Measurements from ENCODE around the gene PDCD1. TPM values are rescaled to one million over a fixed set of nuclear protein-coding genes. Genes with fewer than 3 reads are reported as not detected.

PDCD1 gene
- total RNA-seq, 1 experiment from 2014 or later = not detected

GRCh38 chr2:241885291-241885945 lies 26.7 kb upstream of the PDCD1 start:
- H3K27ac ChIP-seq (ENCODE audit: low read length) = no peak overlapping the region
- H3K9me2 ChIP-seq (replicated peaks; ENCODE audit: insufficient read depth, low read length) = no peaks in the 10 kb centered on the region
- no peak overlapping the region for H3K9ac ChIP-seq (ENCODE audit: low read length)
- H3K4me2 ChIP-seq (ENCODE audit: low read depth, low read length, poor library complexity, severe bottlenecking) = no peak overlapping the region
- no peak overlapping the region for H3K4me3 ChIP-seq (ENCODE audit: low read length)
- H4K20me1 ChIP-seq (ENCODE audit: insufficient read depth, low read depth, low read length) = no peaks in the 10 kb centered on the region
- no peaks in the 10 kb centered on the region for H3K9me3 ChIP-seq (ENCODE audit: low read length)
- peaks cover 23% of the 10 kb centered on the region for H3K4me1 ChIP-seq (ENCODE audit: low read length)
- no peaks in the 10 kb centered on the region; the same call in 1 of the 2 replicates for H3K36me3 ChIP-seq (ENCODE audit: insufficient read depth, low read length)
- no peak for DNase-seq
- no peaks in the 10 kb centered on the region for H3K27me3 ChIP-seq (ENCODE audit: low read length)
- no peak overlapping the region for H2AFZ ChIP-seq (ENCODE audit: low read length)
- no peaks in the 10 kb centered on the region for H3K79me2 ChIP-seq (ENCODE audit: low read length)

GRCh38 chr2:241884951-241885290 lies 26.2 kb upstream of the PDCD1 start:
- H3K27ac ChIP-seq (ENCODE audit: low read length) = no peak overlapping the region
- H3K9me2 ChIP-seq (replicated peaks; ENCODE audit: insufficient read depth, low read length) = no peaks in the 10 kb centered on the region
- DNase-seq = no peak
- no peaks in the 10 kb centered on the region for H4K20me1 ChIP-seq (ENCODE audit: insufficient read depth, low read depth, low read length)
- no peak overlapping the region for H3K9ac ChIP-seq (ENCODE audit: low read length)
- no peak overlapping the region for H3K4me3 ChIP-seq (ENCODE audit: low read length)
- no peaks in the 10 kb centered on the region for H3K9me3 ChIP-seq (ENCODE audit: low read length)
- H3K4me2 ChIP-seq (ENCODE audit: low read depth, low read length, poor library complexity, severe bottlenecking) = no peak overlapping the region
- no peaks in the 10 kb centered on the region; the same call in 1 of the 2 replicates for H3K36me3 ChIP-seq (ENCODE audit: insufficient read depth, low read length)
- no peak overlapping the region for H2AFZ ChIP-seq (ENCODE audit: low read length)
- no peaks in the 10 kb centered on the region for H3K27me3 ChIP-seq (ENCODE audit: low read length)
- no peaks in the 10 kb centered on the region for H3K79me2 ChIP-seq (ENCODE audit: low read length)
- H3K4me1 ChIP-seq (ENCODE audit: low read length) = peaks cover 28% of the 10 kb centered on the region

- Histone ChIP-seq H3K9me2 (replicated peaks; ENCODE audit: insufficient read depth, low read length) (no peaks in the 10 kb centered on the region), H3K36me3 (ENCODE audit: insufficient read depth, low read length) (no peaks in the 10 kb centered on the region; the same call in 1 of the 2 replicates), H3K4me1 (ENCODE audit: low read length) (peaks cover 28% of the 10 kb centered on the region), H4K20me1 (ENCODE audit: insufficient read depth, low read depth, low read length) (no peaks in the 10 kb centered on the region), H2AFZ (ENCODE audit: low read length) (peak overlapping the region; percentile 83; the same call in 1 of the 2 replicates), H3K9ac (ENCODE audit: low read length) (peak overlapping the region; percentile 83), H3K4me2 (ENCODE audit: low read depth, low read length, poor library complexity, severe bottlenecking) (peak overlapping the region; percentile 72), H3K27me3 (ENCODE audit: low read length) (no peaks in the 10 kb centered on the region), H3K27ac (ENCODE audit: low read length) (peak overlapping the region; percentile 71), H3K9me3 (ENCODE audit: low read length) (no peaks in the 10 kb centered on the region), H3K4me3 (ENCODE audit: low read length) (peak overlapping the region; percentile 87), H3K79me2 (ENCODE audit: low read length) (no peaks in the 10 kb centered on the region)
- peak; percentile 86 for DNase-seq
Observed at GRCh38 chr2:241882091-241882625, 23.5 kb upstream of the PDCD1 start.

DNA sequence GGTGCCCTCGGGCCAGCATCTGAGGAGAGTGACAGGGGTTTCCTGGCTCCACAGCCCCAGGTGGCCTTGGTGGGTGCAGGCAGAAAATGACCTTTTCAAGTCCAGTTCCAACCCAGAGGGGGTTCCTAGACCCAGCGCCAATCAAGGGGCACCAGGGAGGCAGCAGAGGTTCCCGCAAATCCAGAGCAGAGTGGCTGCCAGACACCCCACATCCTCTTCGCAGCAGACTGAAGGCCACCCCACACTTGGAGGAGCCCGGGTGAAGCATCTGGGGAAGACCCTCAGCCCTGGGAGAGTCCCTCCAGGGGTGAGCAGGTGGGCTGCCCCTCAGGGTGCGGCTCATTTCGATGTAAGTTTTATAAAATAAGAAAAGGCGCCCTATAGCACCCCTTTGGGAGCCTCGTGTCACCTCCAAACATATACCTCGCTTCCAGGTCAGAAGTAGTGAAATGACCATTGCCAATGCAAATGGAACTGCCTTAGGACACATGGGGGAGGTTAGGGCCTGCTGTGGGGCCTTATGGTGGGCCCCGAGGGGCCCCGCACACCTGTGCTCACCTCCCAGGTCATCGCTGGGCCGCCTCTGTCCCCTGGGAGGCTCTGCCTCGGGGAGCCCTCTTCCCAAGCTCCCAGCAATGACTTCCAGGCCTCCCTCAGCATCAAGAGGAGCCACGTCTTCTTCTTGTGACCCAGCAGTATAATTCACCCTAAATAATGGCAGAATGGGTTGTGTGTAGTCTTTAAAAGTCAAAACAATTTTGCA lies 21.8 kb upstream of the PDCD1 start:
- peaks cover 28% of the 10 kb centered on the region for H3K4me1 ChIP-seq (ENCODE audit: low read length)
- H3K27me3 ChIP-seq (ENCODE audit: low read length) = no peaks in the 10 kb centered on the region
- H3K79me2 ChIP-seq (ENCODE audit: low read length) = no peaks in the 10 kb centered on the region
- peak overlapping the region; percentile 77 for H3K9ac ChIP-seq (ENCODE audit: low read length)
- H3K9me3 ChIP-seq (ENCODE audit: low read length) = no peaks in the 10 kb centered on the region
- no peaks in the 10 kb centered on the region; the same call in 1 of the 2 replicates for H3K36me3 ChIP-seq (ENCODE audit: insufficient read depth, low read length)
- H3K4me2 ChIP-seq (ENCODE audit: low read depth, low read length, poor library complexity, severe bottlenecking) = peak overlapping the region; percentile 69
- peak overlapping the region; percentile 75 for H3K4me3 ChIP-seq (ENCODE audit: low read length)
- peak overlapping the region; percentile 62 for H3K27ac ChIP-seq (ENCODE audit: low read length)
- no peaks in the 10 kb centered on the region for H4K20me1 ChIP-seq (ENCODE audit: insufficient read depth, low read depth, low read length)
- peak overlapping the region; percentile 81 for H2AFZ ChIP-seq (ENCODE audit: low read length)
- H3K9me2 ChIP-seq (replicated peaks; ENCODE audit: insufficient read depth, low read length) = no peaks in the 10 kb centered on the region
- no peak for DNase-seq

DNA sequence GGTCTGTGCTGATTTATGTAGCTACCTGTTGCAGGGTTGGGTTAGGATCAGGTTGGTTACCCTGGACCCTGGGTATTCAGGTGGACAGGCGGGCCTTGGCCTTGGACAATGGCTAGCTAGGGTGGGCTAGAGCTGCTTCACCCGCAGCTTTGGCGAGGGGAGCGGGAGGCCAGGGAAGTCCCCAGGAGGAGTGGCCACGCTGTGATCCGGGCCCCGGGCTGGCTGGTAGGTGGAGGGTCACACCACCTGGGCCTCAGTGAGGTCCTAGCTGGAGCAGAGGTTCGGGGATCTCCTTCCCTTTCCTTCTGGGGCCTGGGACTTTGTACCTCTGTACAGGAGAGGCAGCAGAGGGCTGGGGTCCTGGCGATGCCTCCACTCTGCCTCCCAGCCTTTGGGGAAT lies 20.6 kb upstream of the PDCD1 start:
- Histone ChIP-seq H3K4me1 (ENCODE audit: low read length) (peaks cover 28% of the 10 kb centered on the region), H3K27ac (ENCODE audit: low read length) (no peak overlapping the region), H3K27me3 (ENCODE audit: low read length) (no peaks in the 10 kb centered on the region), H4K20me1 (ENCODE audit: insufficient read depth, low read depth, low read length) (no peaks in the 10 kb centered on the region), H3K9ac (ENCODE audit: low read length) (no peak overlapping the region), H3K9me2 (replicated peaks; ENCODE audit: insufficient read depth, low read length) (no peaks in the 10 kb centered on the region), H3K79me2 (ENCODE audit: low read length) (no peaks in the 10 kb centered on the region), H3K4me3 (ENCODE audit: low read length) (no peak overlapping the region), H3K9me3 (ENCODE audit: low read length) (no peaks in the 10 kb centered on the region), H3K36me3 (ENCODE audit: insufficient read depth, low read length) (no peaks in the 10 kb centered on the region; the same call in 1 of the 2 replicates), H2AFZ (ENCODE audit: low read length) (no peak overlapping the region), H3K4me2 (ENCODE audit: low read depth, low read length, poor library complexity, severe bottlenecking) (no peak overlapping the region)
- no peak for DNase-seq

- H3K27me3 ChIP-seq (ENCODE audit: low read length) = no peaks in the 10 kb centered on the region
- no peak overlapping the region for H3K4me3 ChIP-seq (ENCODE audit: low read length)
- no peaks in the 10 kb centered on the region for H3K9me2 ChIP-seq (replicated peaks; ENCODE audit: insufficient read depth, low read length)
- H3K4me2 ChIP-seq (ENCODE audit: low read depth, low read length, poor library complexity, severe bottlenecking) = no peak overlapping the region
- no peak overlapping the region for H3K9ac ChIP-seq (ENCODE audit: low read length)
- no peak overlapping the region for H2AFZ ChIP-seq (ENCODE audit: low read length)
- peak; percentile 94 for DNase-seq
- H3K79me2 ChIP-seq (ENCODE audit: low read length) = no peaks in the 10 kb centered on the region
- H3K36me3 ChIP-seq (ENCODE audit: insufficient read depth, low read length) = no peaks in the 10 kb centered on the region
- H3K9me3 ChIP-seq (ENCODE audit: low read length) = no peaks in the 10 kb centered on the region
- peaks cover 27% of the 10 kb centered on the region for H3K4me1 ChIP-seq (ENCODE audit: low read length)
- H3K27ac ChIP-seq (ENCODE audit: low read length) = no peak overlapping the region
- H4K20me1 ChIP-seq (ENCODE audit: insufficient read depth, low read depth, low read length) = no peaks in the 10 kb centered on the region
Observed at GRCh38 chr2:241877989-241878970, 19.6 kb upstream of the PDCD1 start.

DNA sequence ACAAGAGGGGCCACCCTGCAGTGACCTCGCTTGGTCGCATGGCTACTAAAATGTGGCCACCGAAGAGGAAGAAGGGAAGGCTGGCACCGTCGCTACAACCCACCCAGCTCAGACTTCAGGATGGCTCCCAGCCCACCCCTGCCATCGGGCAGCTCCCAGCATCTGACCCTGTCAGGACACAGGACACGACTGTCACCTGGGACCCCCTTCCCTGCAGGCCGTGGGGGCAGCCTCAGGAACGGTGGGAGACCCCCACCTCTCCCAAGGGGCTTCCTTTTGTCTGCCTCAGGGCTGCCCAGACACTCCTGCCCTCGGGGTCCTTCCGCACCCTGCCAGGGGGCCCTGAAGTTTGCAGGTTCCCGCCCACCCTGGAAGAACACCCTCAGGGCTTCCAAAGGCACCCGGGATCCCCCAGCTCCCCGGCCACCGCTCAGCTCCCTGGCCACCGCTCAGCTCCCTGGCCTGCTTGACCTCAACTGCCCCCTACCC lies 18.5 kb upstream of the PDCD1 start:
- no peak overlapping the region for H3K4me3 ChIP-seq (ENCODE audit: low read length)
- H2AFZ ChIP-seq (ENCODE audit: low read length) = no peak overlapping the region
- no peaks in the 10 kb centered on the region for H3K9me2 ChIP-seq (replicated peaks; ENCODE audit: insufficient read depth, low read length)
- no peak overlapping the region for H3K9ac ChIP-seq (ENCODE audit: low read length)
- no peaks in the 10 kb centered on the region for H3K36me3 ChIP-seq (ENCODE audit: insufficient read depth, low read length)
- H3K79me2 ChIP-seq (ENCODE audit: low read length) = no peaks in the 10 kb centered on the region
- no peaks in the 10 kb centered on the region for H3K27me3 ChIP-seq (ENCODE audit: low read length)
- no peak overlapping the region for H3K27ac ChIP-seq (ENCODE audit: low read length)
- H3K4me2 ChIP-seq (ENCODE audit: low read depth, low read length, poor library complexity, severe bottlenecking) = no peak overlapping the region
- peaks cover 16% of the 10 kb centered on the region for H3K4me1 ChIP-seq (ENCODE audit: low read length)
- DNase-seq = no peak
- H3K9me3 ChIP-seq (ENCODE audit: low read length) = no peaks in the 10 kb centered on the region
- H4K20me1 ChIP-seq (ENCODE audit: insufficient read depth, low read depth, low read length) = no peaks in the 10 kb centered on the region
